Measurements from ENCODE around the gene CCDC57.
A peak's percentile ranks its signal among the peaks of the same experiment; 100 is the strongest.

CCDC57 gene

DNA sequence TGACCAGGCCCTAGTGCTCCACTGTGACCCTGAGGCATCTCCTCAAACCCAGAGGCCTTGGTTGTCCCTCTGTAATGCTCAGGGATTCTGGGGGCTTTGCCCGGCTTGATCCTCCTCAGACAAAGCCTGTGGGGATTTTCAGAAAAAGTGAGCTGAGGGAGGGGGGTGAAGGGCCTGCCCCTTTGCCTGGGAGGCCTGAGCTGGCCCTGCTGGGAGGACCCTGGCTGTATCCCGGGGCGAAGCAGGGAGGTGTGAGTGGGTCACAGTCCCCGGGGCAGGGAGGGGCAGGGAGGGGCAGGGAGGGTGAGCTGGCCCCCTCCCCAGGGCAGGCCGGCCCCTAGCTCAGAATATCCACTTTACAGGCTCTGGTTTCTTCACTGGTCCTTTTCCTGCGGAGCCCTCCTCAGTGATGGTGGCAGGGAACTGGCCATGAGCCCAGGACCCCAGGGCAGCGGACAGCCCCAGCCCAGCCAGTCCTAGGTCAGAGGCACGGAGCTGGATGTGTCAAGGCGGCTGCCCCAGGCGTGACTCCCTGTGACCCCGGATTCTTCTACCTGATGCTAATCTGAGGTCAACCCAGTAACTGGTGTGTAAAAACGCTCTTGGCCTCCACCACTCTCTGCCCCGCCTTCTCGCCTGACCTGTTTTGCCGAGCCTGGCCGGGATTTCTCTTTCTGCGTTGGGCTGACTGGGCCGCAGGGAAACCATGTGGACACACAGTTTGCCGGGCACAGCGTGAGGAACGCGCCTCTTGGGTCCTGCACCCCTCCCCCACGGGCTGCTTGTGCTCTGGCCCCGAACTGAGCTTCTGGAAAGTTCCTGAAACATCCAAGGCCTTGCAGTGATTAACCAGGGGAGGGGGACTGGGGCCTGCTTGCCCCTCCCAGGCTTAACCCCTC lies 108.8 kb downstream of the CCDC57 start:
- DNase-seq = no peak

DNA sequence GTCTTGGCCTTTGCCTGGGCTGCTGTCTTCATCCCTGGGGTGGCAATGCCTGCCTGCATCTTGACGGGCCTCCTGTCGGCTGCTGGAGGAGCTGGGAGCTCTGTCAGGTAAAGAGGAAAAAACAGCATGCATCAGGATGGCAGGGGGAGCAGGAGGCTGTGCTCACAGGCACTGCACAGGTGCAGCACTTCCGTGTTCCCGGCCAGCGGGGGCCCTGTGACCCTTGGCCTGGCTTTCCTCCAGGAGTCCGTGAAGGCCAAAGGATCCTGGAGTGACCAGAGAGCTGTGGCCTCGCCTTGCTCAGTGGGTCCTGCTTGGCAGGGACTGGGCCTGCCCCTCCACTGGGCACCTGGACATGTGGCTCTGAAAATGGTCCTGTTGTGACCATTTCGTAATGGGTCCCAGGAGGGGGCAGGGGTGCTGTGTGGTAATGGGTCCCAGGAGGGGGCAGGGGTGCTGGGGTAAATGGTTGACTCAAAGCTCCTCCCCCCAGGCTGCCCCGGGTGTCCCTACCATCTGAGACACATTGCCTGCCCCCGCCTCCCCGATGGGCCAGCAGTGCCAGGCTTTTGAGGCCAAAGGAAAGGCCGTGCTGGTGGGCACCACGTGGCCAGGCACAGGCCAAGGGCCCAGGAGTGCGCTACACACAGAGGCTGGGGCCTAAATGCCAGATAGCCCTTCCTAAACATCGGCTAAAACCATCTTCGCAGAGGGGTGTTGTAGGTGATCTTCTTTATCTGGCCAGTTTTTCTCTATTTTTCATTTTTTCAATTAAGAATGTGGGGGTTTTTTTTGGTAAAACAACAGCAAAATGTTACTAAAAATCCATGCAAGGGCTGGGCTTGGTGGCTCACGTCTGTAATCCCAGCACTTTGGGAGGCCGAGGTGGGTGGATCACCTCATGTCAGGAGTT lies 110.6 kb downstream of the CCDC57 start:
- DNase-seq = no peak

DNA sequence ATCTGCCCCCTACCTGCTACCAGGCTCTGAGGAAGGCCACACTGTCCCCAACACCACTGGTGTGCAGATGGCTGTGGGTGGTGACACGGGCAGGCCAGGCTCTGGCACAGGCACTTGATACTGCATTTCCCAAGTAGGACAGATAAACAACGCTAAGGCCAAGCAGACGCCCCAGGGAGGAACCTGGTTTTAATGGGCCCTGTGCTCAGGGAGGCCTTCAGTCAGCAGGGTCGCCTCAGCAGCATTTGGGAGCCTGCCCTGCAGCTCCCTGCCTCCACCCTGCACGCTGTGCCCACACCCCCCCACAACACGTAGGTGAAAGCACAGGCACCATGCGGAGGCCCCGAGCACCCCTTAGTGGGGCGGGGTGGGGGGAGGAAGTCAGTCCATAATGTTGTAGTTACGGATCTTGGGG lies 111.3 kb downstream of the CCDC57 start:
- no peak for DNase-seq

GRCh38 chr17:82100502-82101298 lies 111.9 kb downstream of the CCDC57 start:
- DNase-seq = no peak

- DNase-seq = no peak
Measured at GRCh38 chr17:82098939-82099763, 113.5 kb downstream of the CCDC57 start.

DNA sequence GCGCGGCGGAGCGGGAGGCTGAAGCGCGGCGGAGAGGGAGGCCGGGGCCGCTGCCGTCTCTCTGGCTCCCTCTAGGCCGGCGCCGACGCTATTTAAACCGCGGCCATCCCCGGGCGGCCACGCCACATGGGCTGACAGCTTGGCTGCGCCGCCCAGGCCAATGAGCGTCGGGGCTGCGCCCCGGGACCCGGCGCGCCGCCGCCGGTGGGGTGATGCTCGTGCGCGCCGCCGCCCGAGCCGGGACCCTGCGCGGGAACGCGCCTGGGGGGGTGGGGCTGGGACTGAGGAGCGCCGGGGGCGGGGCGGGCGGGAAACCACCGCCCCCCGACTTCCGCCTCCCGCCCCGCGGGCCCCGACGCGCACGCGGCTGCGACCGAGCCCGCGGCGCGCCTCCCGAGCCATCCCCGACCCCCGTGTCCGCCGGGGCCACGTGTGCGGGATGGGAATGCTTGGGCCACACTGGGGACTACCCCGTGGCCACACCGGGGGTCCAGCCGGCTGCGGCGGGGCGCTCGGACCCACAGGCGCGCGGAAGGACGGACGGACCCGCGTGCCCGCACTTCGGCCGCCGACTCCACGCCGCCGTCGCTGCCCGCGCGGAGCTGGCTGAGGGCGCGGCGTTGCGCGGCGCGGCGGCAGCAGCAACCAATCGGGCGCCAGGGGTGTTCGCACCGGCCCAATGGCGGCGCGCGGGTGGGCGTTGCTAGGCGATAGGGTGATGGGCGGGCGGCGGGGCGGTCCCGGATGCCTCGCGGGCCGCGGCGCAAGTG lies 114.3 kb downstream of the CCDC57 start, which contains the start of gene FASN:
Gene FASN, minus strand, starts transcription at position 68 of the 770 bp plus-strand sequence. CDS start 1,791 bp downstream, outside the sequence.
- peak; percentile 97 for DNase-seq

DNA sequence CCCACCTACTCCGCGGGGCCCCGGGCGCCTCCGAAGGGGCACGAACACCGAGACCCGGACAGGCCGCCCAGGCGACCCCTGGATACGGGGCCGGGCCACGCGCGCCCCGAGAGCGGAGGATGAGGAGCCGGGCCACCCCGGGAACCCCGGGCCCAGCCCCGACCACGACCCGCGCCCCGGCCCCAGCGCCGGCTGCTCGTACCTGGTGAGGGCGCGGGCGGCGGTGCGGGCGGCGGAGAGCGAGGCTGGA lies 114.8 kb downstream of the CCDC57 start:
- DNase-seq = no peak

DNA sequence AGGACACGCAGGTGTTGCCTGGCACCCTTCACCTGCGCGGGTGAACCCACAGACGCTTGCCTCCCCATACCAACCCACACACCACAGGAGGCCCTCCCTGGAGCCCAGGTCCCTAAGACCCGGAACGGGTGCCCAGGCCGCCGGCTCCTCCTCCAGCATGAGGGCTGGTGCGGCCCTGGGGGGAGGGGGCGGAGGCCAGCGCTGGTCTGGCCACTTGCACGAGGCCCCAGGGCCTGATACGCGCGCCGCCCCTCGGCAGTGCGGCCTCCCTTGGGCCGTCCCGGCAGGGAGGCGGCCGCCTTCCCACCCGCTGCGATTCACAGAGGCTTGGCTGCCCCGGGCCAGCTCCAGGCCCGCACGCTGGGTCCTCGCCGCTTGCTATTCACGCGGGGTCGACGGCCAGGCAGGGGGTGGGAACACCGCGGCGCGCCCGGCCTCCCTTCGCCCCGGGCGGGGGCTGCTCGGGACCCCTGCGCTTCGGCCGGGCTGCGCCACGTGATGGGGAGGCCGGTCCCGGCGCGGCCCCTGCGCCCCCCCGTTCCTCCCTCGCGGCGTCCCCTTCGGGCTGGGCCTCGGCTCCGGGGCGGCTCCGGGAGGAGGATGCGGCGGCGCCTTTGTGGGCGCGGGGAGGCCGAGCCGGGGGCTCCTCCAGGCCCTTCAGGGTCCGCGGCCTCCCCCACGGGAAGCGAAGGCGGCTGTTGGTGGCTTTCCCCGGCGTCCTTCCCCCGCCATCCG lies 115.3 kb downstream of the CCDC57 start:
- DNase-seq = no peak

GRCh38 chr17:82096709-82097183 lies 115.9 kb downstream of the CCDC57 start:
- DNase-seq = no peak

- no peak for DNase-seq
Measured at GRCh38 chr17:82095777-82096708, 116.6 kb downstream of the CCDC57 start.

- no peak for DNase-seq
Measured at GRCh38 chr17:82094931-82095776, 117.5 kb downstream of the CCDC57 start.

- DNase-seq = no peak
Measured at GRCh38 chr17:82092995-82093751, 119.5 kb downstream of the CCDC57 start.

DNA sequence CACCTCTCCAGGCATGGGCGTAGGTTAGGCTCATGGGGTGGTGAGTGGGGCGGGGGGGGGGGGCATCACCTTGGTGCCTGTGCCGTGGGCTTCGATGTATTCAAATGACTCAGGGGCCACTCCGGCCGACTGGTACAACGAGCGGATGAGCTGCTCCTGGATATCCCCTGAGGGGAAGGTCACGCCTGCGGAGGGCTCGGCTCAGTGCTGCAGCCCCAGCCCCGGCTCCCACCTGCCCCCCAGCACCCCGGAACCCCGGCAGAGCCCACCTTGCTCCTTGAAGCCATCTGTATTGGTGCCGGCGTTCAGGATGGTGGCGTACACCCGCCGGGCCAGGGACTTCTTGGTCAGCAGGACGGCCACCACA lies 120.0 kb downstream of the CCDC57 start:
- peak; percentile 30 for DNase-seq

DNA sequence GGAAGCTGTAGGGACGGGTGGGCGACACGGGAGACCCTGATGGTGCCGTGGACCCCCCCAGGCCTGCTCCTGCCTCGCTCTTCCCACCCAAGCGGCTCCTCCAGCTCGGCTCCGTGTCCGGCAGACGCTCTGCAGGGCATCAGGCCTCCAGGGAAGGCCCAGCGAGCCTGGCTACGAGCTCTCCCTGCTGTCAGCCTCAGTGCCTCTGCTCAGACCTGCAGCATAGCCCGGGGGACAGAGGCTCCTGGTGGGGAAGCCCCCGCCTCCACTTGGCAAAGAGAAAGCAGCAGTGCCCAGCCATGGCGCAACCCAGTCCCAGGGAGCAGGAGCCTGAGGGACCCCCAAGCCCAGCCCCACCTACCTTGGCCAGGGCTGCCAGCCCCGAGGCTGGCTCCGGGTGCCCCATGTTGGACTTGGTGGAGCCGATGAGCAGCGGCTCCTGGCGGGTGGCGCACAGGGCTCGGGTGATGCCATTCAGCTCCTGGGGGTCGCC lies 120.5 kb downstream of the CCDC57 start:
- DNase-seq = peak; percentile 40

- DNase-seq = peak; percentile 36
Measured at GRCh38 chr17:82091264-82092066, 121.2 kb downstream of the CCDC57 start.

DNA sequence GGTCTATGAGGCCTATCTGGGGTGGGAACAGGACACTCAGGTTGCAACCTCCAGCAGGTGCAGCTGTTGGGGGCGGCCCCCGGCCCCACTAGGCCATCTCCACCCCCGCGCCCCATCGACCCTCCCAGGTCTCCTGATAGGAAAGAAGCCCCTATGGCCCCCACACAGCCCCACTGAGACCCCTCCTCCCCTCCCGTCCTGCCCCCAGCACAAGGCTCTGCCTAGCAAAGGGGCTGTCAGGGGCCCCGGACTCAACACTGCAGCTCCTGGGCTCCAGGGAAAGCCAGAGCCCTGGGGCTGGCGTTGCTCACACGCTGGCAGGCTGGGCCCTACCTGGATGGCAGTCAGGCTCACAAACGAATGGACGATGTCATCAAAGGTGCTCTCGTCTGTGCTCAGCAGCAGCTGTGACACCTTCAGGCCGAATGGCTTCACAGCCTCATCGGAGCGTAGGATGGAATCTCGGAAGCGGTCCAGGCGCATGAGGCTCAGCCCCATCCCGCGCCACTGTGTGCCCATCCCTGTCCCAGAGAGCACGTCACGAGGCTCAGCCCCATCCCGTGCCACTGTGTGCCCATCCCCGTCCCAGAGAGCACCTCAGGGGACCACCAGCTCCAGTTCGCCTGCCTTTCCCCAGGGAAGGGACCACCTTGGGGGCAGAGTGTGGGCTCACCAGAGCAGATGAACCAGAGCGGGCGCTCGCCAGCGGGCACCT lies 121.9 kb downstream of the CCDC57 start:
- DNase-seq = peak; percentile 18
